Mammary epithelial cell (primary cell): ENCODE measurements around the gene DEPP1.

ENCODE experiments used
- EZH2 ChIP-seq: IDR thresholded peaks from 2 replicates; pipeline ENCODE4 v1.6.1; 2012; ENCODE audit warnings: low read length, inconsistent platforms, borderline replicate concordance
- TF ChIP-seq, protein P1 (sequence below), 2 donors: IDR thresholded peaks in 1 of 2; conservative IDR thresholded peaks in 1 of 2; 2 replicates each; pipeline ENCODE4 v1.5.1; 2011 to 2012; ENCODE audit warnings: inconsistent platforms in 2 of 2, low read length in 2 of 2, mild to moderate bottlenecking in 2 of 2, control low read depth in 1 of 2, low read depth in 1 of 2; ENCODE audit not compliant: insufficient read depth in 1 of 2; ENCODE audit errors: extremely low read depth in 1 of 2

DNA sequence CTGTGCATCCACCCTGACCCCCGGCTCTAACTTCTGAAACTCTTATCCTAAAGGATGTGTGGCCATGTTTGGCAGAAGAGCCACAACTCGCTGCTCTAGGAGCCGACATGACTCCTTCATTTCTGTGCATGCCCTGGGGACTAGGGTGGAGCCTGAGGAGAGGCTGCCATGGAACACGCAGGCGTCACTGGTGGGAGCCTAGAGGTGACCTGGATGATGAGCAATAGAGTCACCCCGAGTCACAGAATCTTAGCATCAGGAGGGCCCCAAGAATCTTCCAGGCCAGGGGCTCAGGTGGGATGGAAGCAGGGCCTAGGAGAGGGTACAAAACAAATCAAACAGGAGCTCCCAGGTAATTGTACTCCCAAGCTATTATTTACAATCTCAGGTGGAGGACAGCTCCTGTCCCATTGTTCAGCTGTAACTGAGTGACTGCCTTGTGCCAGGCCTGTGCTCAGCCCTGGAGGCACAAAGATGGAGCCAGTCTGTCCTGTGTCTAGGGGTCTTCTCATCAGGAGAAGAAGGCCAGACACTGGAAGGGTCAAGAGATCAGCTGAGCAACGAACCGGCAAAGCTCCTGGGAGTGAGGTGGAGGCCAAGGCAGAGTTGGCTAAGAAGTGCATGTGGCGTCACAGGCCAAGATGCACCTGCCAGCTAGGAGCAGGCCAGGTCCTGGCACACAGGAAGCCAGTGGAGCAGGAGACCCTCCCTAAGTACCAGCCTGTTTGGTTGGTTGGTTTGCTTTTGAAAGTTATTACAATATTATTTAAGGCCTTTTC is 16.3 kb upstream of the DEPP1 start:
- TF ChIP-seq, protein P1, sequence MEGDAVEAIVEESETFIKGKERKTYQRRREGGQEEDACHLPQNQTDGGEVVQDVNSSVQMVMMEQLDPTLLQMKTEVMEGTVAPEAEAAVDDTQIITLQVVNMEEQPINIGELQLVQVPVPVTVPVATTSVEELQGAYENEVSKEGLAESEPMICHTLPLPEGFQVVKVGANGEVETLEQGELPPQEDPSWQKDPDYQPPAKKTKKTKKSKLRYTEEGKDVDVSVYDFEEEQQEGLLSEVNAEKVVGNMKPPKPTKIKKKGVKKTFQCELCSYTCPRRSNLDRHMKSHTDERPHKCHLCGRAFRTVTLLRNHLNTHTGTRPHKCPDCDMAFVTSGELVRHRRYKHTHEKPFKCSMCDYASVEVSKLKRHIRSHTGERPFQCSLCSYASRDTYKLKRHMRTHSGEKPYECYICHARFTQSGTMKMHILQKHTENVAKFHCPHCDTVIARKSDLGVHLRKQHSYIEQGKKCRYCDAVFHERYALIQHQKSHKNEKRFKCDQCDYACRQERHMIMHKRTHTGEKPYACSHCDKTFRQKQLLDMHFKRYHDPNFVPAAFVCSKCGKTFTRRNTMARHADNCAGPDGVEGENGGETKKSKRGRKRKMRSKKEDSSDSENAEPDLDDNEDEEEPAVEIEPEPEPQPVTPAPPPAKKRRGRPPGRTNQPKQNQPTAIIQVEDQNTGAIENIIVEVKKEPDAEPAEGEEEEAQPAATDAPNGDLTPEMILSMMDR (conservative IDR thresholded peaks at IDR 0.05 in 1 of 2, IDR thresholded peaks at IDR 0.05 in 1 of 2; ENCODE audit: extremely low read depth in 1 of 2, insufficient read depth in 1 of 2, low read depth in 1 of 2, low read length in 2 of 2), result no peak
- no peak for TF ChIP-seq EZH2
